Measurements from ENCODE around the gene MATCAP1. TPM values are rescaled to one million over a fixed set of nuclear protein-coding genes. Genes with fewer than 3 reads are reported as not detected.

The MATCAP1 gene
- total and polyA plus RNA-seq, 11 donors = 4.1 to 21.6 (median 11.1) TPM

DNA sequence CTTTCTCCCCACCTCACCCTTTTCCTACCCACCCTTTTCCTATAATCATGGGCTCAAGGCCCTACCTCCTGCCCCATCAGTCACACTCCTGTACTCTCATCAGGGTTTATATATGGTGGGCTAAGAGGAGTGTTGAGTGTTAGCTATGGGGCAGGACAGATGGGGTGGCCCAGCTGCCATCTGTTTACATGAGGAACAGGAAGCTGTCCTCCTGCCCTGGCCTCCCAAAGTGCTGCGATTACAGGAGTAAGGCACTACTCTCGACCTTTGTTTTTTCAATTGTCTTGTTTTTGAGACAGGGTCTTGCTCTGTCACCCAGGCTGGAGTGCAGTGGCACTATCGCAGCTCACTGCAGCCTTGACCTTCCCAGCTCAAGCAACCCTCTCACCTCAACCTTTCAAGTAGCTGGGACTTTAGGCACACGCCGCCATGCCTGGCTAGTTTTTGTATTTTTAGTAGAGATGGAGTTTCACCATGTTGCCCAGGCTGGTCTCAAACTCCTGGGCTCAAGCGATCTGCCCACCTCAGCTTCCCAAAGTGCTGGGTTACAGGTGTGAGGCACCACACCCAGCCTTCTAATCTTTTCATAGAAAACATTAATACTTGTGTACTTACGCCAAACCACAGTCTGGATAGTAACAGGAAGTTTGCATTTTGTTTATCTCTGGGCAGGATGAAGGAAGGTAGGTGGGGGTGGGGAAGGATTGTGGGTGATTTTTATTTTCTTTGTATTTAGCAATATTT, 25.7 kb downstream of the MATCAP1 start:
- no peak for TF ChIP-seq CTCF (IDR thresholded peaks at IDR 0.05)
- TF ChIP-seq POLR2A (IDR thresholded peaks at IDR 0.05) = no peak
- ATAC-seq (no peak), DNase-seq (no peak)
- intact Hi-C loops (cut with DNase I) = loop anchor here in 8 of 10 donors (2.0 to 10.0 kb wide), 7 partner anchors 51 to 263 kb away; partner anchors contain the start of genes CBFB (in 1 of the 8) and PHAF1 (in 1 of the 8)
- Histone ChIP-seq H3K27me3 (peaks cover 0 to 17% (median 0%) of the 10 kb centered on the region in 9 donors), H3K27ac (peak overlapping the region in 1 of 12 donors; percentile 94), H3K9me3 (no peaks in the 10 kb centered on the region), H3K36me3 (peaks cover 0 to 5% (median 0%) of the 10 kb centered on the region in 9 donors), H3K4me1 (peaks cover 0 to 56% (median 44%) of the 10 kb centered on the region in 12 donors), H3K4me3 (peak overlapping the region in 2 of 12 donors; percentile 97 to 98)
- 76 to 83% (median 80%) methylated on average over 7 of the region's 7 CpGs for WGBS, 4 donors

- intact Hi-C loops (cut with DNase I) = loop anchor here in 8 of 10 donors (2.0 to 10.0 kb wide), 7 partner anchors 50 to 262 kb away; partner anchors contain the start of genes CBFB (in 1 of the 8) and PHAF1 (in 1 of the 8)
- Histone ChIP-seq H3K9me3 (no peaks in the 10 kb centered on the region), H3K36me3 (peaks cover 0 to 5% (median 0%) of the 10 kb centered on the region in 9 donors), H3K4me3 (no peak overlapping the region), H3K4me1 (peaks cover 0 to 48% (median 36%) of the 10 kb centered on the region in 12 donors), H3K27ac (peak overlapping the region in 1 of 12 donors; percentile 33), H3K27me3 (peaks cover 0 to 8% (median 0%) of the 10 kb centered on the region in 9 donors)
- DNase-seq (no peak), ATAC-seq (no peak)
- TF ChIP-seq POLR2A (IDR thresholded peaks at IDR 0.05) = no peak
- no peak for TF ChIP-seq CTCF (IDR thresholded peaks at IDR 0.05)
- 64 to 74% (median 65%) methylated on average over 7 of the region's 7 CpGs for WGBS, 4 donors
Observed at GRCh38 chr16:67157106-67157748, 26.5 kb downstream of the MATCAP1 start.

DNA sequence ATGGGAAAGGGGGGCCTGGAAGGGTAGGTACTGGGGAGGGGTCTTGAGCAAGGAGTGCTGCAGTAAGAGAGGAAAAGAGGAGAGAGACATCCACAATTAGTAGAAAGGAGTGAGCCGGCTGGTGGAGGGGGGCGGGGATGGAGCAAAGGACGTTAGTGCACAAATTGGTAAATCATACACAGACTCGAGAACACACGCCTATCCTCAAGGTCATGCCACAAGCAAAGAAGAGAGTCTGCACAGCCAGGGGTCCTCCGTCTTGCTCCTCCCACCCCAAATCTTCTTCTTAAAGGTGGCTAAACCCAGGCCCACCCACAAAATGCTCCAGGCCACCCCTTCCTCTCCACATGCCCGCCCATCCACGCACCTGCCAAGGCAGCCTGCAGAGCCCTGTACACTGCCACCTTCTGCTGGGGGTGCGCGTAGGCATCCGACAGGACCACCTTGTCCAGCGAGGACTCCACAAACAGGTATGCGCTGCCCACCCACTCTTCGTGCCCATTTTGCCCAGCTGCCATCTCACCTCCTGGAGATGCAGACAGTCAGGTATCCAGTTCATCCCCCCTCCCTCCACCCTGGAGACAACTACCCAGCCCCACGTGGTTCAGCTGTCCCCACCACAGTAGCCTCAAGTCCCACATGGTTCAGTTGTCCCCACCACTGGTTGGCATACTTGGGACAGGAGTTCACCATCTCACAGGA, 27.5 kb downstream of the MATCAP1 start:
- Histone ChIP-seq H3K4me1 (peaks cover 0 to 39% (median 28%) of the 10 kb centered on the region in 12 donors), H3K27ac (no peak overlapping the region), H3K27me3 (peaks cover 0 to 3% (median 0%) of the 10 kb centered on the region in 9 donors), H3K4me3 (no peak overlapping the region), H3K36me3 (peaks cover 0 to 5% (median 0%) of the 10 kb centered on the region in 9 donors), H3K9me3 (no peaks in the 10 kb centered on the region)
- TF ChIP-seq CTCF (IDR thresholded peaks at IDR 0.05) = no peak
- no peak for TF ChIP-seq POLR2A (IDR thresholded peaks at IDR 0.05)
- intact Hi-C loops (cut with DNase I) = loop anchor here in 8 of 10 donors (2.0 to 10.0 kb wide), 7 partner anchors 49 to 261 kb away; partner anchors contain the start of genes CBFB (in 1 of the 8) and PHAF1 (in 1 of the 8)
- DNase-seq = no peak
- ATAC-seq = no peak
- 64 to 75% (median 70%) methylated on average over 15 of the region's 15 CpGs for WGBS, 4 donors

All from heart left ventricle (tissue), 16 donors.